ENCODE data around the gene ST3GAL5. TPM values are rescaled to one million over a fixed set of nuclear protein-coding genes. Genes with fewer than 3 reads are reported as not detected.
A peak's percentile ranks its signal among the peaks of the same experiment; 100 is the strongest.

Gene ST3GAL5
- total RNA-seq, 1 donor from 2014 or later: 20.0 TPM

DNA sequence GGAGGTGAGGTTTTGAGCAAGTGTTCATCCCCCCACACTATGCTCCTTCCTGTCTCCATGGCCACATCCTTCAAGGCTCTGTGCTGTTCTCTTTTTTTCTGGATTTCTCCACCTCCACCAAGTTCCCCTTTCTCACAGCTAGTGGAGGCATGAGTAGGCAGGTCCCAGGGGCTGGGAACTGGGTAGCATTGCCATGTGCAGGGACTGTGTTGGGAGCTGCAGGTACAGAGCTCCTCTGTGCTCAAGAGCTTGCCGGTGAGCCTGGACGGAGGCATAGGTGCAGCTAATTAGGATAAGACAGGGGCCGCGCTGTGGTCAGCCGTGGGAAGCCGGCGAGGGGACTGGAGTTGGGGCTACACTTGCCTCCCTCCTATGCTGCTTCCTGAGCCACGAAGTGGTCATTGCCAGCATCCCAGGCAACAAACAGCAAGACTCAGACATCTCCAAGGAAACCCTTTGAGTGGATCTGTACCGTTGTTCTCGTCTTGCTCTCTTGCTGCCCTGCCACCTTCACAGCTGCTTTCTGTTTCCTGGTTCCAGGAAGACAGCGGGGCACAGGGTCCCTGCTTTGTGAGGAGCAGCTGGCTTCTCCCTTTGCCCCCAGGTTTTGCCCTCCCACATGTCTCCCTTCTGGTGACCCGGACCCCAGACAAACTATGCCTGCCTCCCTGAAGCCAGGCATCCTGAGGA is 98.1 kb downstream of the ST3GAL5 start:
- no peaks in the 10 kb centered on the region for H3K9me3 Mint-ChIP-seq (ENCODE audit: low read depth)
- TF ChIP-seq, protein P1, sequence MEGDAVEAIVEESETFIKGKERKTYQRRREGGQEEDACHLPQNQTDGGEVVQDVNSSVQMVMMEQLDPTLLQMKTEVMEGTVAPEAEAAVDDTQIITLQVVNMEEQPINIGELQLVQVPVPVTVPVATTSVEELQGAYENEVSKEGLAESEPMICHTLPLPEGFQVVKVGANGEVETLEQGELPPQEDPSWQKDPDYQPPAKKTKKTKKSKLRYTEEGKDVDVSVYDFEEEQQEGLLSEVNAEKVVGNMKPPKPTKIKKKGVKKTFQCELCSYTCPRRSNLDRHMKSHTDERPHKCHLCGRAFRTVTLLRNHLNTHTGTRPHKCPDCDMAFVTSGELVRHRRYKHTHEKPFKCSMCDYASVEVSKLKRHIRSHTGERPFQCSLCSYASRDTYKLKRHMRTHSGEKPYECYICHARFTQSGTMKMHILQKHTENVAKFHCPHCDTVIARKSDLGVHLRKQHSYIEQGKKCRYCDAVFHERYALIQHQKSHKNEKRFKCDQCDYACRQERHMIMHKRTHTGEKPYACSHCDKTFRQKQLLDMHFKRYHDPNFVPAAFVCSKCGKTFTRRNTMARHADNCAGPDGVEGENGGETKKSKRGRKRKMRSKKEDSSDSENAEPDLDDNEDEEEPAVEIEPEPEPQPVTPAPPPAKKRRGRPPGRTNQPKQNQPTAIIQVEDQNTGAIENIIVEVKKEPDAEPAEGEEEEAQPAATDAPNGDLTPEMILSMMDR (IDR thresholded peaks at IDR 0.05): no peak
- H3K4me1 Mint-ChIP-seq (ENCODE audit: low read depth): peaks cover 58% of the 10 kb centered on the region
- peak; percentile 85 for DNase-seq (ENCODE audit: low spot score)
- H3K27me3 Mint-ChIP-seq (ENCODE audit: low read depth): peaks cover 12% of the 10 kb centered on the region
- no peak overlapping the region for H3K4me3 Mint-ChIP-seq (ENCODE audit: unreplicated experiment)
- H3K27ac Mint-ChIP-seq (ENCODE audit: unreplicated experiment): no peak overlapping the region
- no peaks in the 10 kb centered on the region for H3K36me3 Mint-ChIP-seq (ENCODE audit: low read depth)

DNA sequence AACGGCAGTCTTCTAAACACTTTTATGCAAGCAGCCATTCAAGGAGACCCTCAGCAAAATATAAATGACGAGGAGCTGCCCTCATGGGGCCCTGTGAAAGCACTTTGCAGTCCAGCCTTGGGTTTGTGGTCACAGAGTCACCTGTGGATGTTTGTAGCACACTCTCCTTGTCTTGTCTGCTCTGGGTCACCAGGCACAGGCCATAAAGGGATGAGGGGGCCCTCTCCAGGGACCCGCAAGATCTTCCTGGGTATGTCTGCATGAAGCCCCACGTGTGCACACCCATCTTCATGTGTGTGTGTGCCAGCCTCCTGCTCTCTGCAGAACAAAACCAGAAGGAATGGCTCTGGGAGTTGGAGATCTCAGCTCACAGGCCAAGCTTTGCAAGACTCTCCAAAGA is 98.8 kb downstream of the ST3GAL5 start:
- H3K9me3 Mint-ChIP-seq (ENCODE audit: low read depth): no peaks in the 10 kb centered on the region
- peak; percentile 62 for DNase-seq (ENCODE audit: low spot score)
- no peak overlapping the region for H3K27ac Mint-ChIP-seq (ENCODE audit: unreplicated experiment)
- peaks cover 14% of the 10 kb centered on the region for H3K27me3 Mint-ChIP-seq (ENCODE audit: low read depth)
- TF ChIP-seq, protein P1 (IDR thresholded peaks at IDR 0.05): no peak
- no peaks in the 10 kb centered on the region for H3K36me3 Mint-ChIP-seq (ENCODE audit: low read depth)
- peaks cover 57% of the 10 kb centered on the region for H3K4me1 Mint-ChIP-seq (ENCODE audit: low read depth)
- H3K4me3 Mint-ChIP-seq (ENCODE audit: unreplicated experiment): no peak overlapping the region

DNA sequence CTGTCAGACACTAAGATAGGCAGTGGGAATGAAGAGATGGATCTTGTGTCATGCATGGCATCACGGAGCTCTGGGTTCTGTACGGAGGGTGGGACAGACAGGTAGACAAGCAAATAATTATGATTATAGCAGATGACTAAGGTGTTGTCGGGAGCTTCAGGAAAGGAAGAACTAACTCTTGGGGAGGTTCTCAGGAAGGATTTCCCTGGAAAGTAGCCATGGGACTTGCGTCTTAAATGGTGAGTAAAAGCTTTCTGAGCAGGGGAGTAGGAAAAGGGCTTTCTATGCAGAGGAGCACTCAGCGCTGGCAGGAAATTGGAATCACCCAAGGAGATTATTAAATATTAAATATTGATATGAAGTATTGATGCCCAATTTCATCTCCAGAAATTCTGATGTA is 99.5 kb downstream of the ST3GAL5 start:
- H3K27me3 Mint-ChIP-seq (ENCODE audit: low read depth): peaks cover 17% of the 10 kb centered on the region
- TF ChIP-seq, protein P1 (IDR thresholded peaks at IDR 0.05): no peak
- H3K27ac Mint-ChIP-seq (ENCODE audit: unreplicated experiment): no peak overlapping the region
- no peaks in the 10 kb centered on the region for H3K9me3 Mint-ChIP-seq (ENCODE audit: low read depth)
- no peak for DNase-seq (ENCODE audit: low spot score)
- H3K36me3 Mint-ChIP-seq (ENCODE audit: low read depth): no peaks in the 10 kb centered on the region
- peaks cover 50% of the 10 kb centered on the region for H3K4me1 Mint-ChIP-seq (ENCODE audit: low read depth)
- H3K4me3 Mint-ChIP-seq (ENCODE audit: unreplicated experiment): no peak overlapping the region

DNA sequence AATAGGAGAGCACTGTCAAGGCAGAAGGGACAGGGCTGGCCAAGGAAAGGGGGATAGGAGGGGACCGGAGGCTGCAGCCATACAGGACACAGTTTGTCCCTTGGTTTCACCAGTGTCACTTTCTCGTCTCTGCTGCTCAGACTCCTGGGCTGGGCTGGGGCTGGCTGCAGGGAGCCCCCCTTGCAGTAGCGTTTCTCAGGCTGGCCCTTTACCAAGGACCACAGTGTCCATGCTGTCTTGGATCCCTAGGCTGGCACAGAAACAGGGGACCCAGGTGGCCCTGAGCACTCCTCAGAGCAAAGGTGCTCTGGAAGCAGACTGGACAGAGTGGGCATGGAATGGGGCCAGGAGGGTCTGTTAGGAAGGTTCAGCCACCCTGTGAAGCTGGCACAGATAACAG is 100.2 kb downstream of the ST3GAL5 start:
- H3K9me3 Mint-ChIP-seq (ENCODE audit: low read depth): no peaks in the 10 kb centered on the region
- TF ChIP-seq, protein P1 (IDR thresholded peaks at IDR 0.05): no peak
- DNase-seq (ENCODE audit: low spot score): peak; percentile 62
- no peaks in the 10 kb centered on the region for H3K36me3 Mint-ChIP-seq (ENCODE audit: low read depth)
- no peak overlapping the region for H3K4me3 Mint-ChIP-seq (ENCODE audit: unreplicated experiment)
- H3K27ac Mint-ChIP-seq (ENCODE audit: unreplicated experiment): no peak overlapping the region
- H3K4me1 Mint-ChIP-seq (ENCODE audit: low read depth): peaks cover 43% of the 10 kb centered on the region
- H3K27me3 Mint-ChIP-seq (ENCODE audit: low read depth): peaks cover 17% of the 10 kb centered on the region

DNA sequence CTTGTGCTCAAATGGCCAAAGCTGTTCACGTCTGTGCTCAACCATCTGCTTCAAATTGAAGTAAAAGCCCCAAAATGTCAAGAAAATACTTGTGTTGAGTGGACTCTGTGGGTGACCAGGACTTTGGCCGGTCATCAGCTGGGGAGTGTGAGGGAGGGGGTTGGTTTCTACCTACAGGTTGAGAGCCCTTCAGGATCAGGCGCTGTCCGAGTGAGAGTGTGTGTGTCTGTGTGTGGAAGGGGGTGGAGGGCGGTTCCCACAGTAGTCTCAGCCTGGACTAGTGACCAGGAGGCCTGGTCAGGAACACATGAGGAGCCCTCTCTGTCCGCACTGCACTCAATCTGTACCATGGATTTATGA is 100.8 kb downstream of the ST3GAL5 start:
- Mint-ChIP-seq H3K4me3 (ENCODE audit: unreplicated experiment) (no peak overlapping the region), H3K9me3 (ENCODE audit: low read depth) (no peaks in the 10 kb centered on the region), H3K27ac (ENCODE audit: unreplicated experiment) (no peak overlapping the region), H3K27me3 (ENCODE audit: low read depth) (peaks cover 17% of the 10 kb centered on the region), H3K36me3 (ENCODE audit: low read depth) (no peaks in the 10 kb centered on the region), H3K4me1 (ENCODE audit: low read depth) (peaks cover 36% of the 10 kb centered on the region)
- TF ChIP-seq, protein P1 (IDR thresholded peaks at IDR 0.05): no peak
- DNase-seq (ENCODE audit: low spot score): peak; percentile 68

All from chondrocyte (in vitro differentiated cells).